ENCODE data around the gene FKBP8. TPM values are rescaled to one million over a fixed set of nuclear protein-coding genes. Genes with fewer than 3 reads are reported as not detected.

Gene FKBP8
- total RNA-seq, 2 experiments from 2014 or later = 200 to 201 TPM

GRCh38 chr19:18493440-18494266 is 49.7 kb downstream of the FKBP8 start:
- H3K4me2 ChIP-seq (ENCODE audit: low read length) = no peak overlapping the region
- H3K79me2 ChIP-seq (ENCODE audit: insufficient read depth, low read depth, low read length) = peaks cover 7% of the 10 kb centered on the region; the same call in 1 of the 2 replicates
- no peaks in the 10 kb centered on the region for H3K36me3 ChIP-seq (ENCODE audit: insufficient read depth, low read length)
- TF ChIP-seq CTCF (conservative IDR thresholded peaks at IDR 0.05; ENCODE audit: low read length) = no peak
- no peak for TF ChIP-seq EZH2phosphoT487 (IDR thresholded peaks at IDR 0.05; ENCODE audit: borderline replicate concordance, low read depth, low read length)
- no peaks in the 10 kb centered on the region for H3K9me3 ChIP-seq (ENCODE audit: low read length)
- H3K27ac ChIP-seq (ENCODE audit: low read depth, low read length, poor library complexity, severe bottlenecking) = no peak overlapping the region
- no peaks in the 10 kb centered on the region for H3K9me2 ChIP-seq (ENCODE audit: insufficient read depth, low read length)
- no peak overlapping the region for H2AFZ ChIP-seq (ENCODE audit: low read length)
- H4K20me1 ChIP-seq (ENCODE audit: insufficient read depth, low read length) = no peaks in the 10 kb centered on the region; the same call in 1 of the 2 replicates
- H3K4me3 ChIP-seq (ENCODE audit: low read depth, low read length, poor library complexity, severe bottlenecking) = no peak overlapping the region
- intact Hi-C loops (cut with micrococcal nuclease; ENCODE audit: unreplicated experiment) = no loop called here
- ChIA-PET CTCF (ENCODE audit: unreplicated experiment) (no interaction called here), POLR2A (no interaction called here)
- DNase-seq (ENCODE audit: low spot score) = no peak
- peaks cover 9% of the 10 kb centered on the region for H3K4me1 ChIP-seq (ENCODE audit: insufficient read depth, low read length, poor library complexity, severe bottlenecking)
- BruUV-seq (replicated peaks) = no TSS peak

GRCh38 chr19:18491995-18492953 is 51.1 kb downstream of the FKBP8 start:
- H3K9me2 ChIP-seq (ENCODE audit: insufficient read depth, low read length) = no peaks in the 10 kb centered on the region
- H2AFZ ChIP-seq (ENCODE audit: low read length) = no peak overlapping the region
- ChIA-PET POLR2A (no interaction called here), CTCF (ENCODE audit: unreplicated experiment) (no interaction called here)
- H3K27ac ChIP-seq (ENCODE audit: low read depth, low read length, poor library complexity, severe bottlenecking) = no peak overlapping the region
- BruUV-seq (replicated peaks) = no TSS peak
- intact Hi-C loops (cut with micrococcal nuclease; ENCODE audit: unreplicated experiment) = no loop called here
- no peak overlapping the region for H3K4me2 ChIP-seq (ENCODE audit: low read length)
- H3K4me1 ChIP-seq (ENCODE audit: insufficient read depth, low read length, poor library complexity, severe bottlenecking) = peaks cover 9% of the 10 kb centered on the region
- no peaks in the 10 kb centered on the region for H3K9me3 ChIP-seq (ENCODE audit: low read length)
- no peak for DNase-seq (ENCODE audit: low spot score)
- no peaks in the 10 kb centered on the region; the same call in 1 of the 2 replicates for H4K20me1 ChIP-seq (ENCODE audit: insufficient read depth, low read length)
- TF ChIP-seq EZH2phosphoT487 (IDR thresholded peaks at IDR 0.05; ENCODE audit: borderline replicate concordance, low read depth, low read length) = no peak
- no peak for TF ChIP-seq CTCF (conservative IDR thresholded peaks at IDR 0.05; ENCODE audit: low read length)
- H3K79me2 ChIP-seq (ENCODE audit: insufficient read depth, low read depth, low read length) = peaks cover 7% of the 10 kb centered on the region; the same call in 1 of the 2 replicates
- no peaks in the 10 kb centered on the region for H3K36me3 ChIP-seq (ENCODE audit: insufficient read depth, low read length)
- no peak overlapping the region for H3K4me3 ChIP-seq (ENCODE audit: low read depth, low read length, poor library complexity, severe bottlenecking)
